B cell (primary cell): ENCODE data around the gene WNT9B. TPM values are rescaled to one million over a fixed set of nuclear protein-coding genes. Genes with fewer than 3 reads are reported as not detected.
A peak's percentile ranks its signal among the peaks of the same experiment; 100 is the strongest.
"Not testable (repeated sequence)": the region's sequence is repeated elsewhere in the genome, so short reads cannot be mapped to it uniquely, and the experiment has no call there.

ENCODE experiments used
- ATAC-seq: fragments of 200-7000 bp; cut with Tn5 transposase; one replicate; pipeline ENCODE4 v1.10.0; 2021; ENCODE audit warnings: low read depth, mild to moderate bottlenecking, moderate number of reproducible peaks, moderate library complexity
- CTCF ChIA-PET: fragments of 350-600 bp; sonication (Branson Sonifier 250); formaldehyde crosslinking; loops from one replicate; lab custom pipeline; 2021; ENCODE audit warnings: antibody characterized with exemption, inconsistent platforms; lab: Charles Lee
- POLR2A ChIA-PET: fragments of 350-600 bp; sonication (Branson Sonifier 250); formaldehyde crosslinking; loops from one replicate; lab custom pipeline; 2021; ENCODE audit warnings: antibody characterized with exemption; lab: Charles Lee
- DNase-seq: peaks from one replicate; pipeline ENCODE4 v3.0.0; 2013
- H2AFZ ChIP-seq: 2 replicates; pipeline ENCODE4 v1.6.1; 2012; ENCODE audit warnings: mild to moderate bottlenecking, low read depth, low read length; ENCODE audit not compliant: insufficient read depth, poor library complexity, severe bottlenecking
- H3K27ac ChIP-seq, 2 donors: 1 replicate in 1 of 2; 2 replicates in 1 of 2; pipeline ENCODE4 v1.5.1; 2012 to 2013; ENCODE audit warnings: low read length in 2 of 2, mild to moderate bottlenecking in 2 of 2, moderate library complexity in 1 of 2
- H3K27me3 ChIP-seq, 4 experiments: fragments of 200-600 bp in 1 of 4; sonication (generic) in 1 of 4; replicated peaks in 1 of 4; 1 replicate in 2 of 4; 2 replicates in 2 of 4; pipeline versions ENCODE4 v1.6.1 to v1.7.0; 2013 to 2016; ENCODE audit warnings: low read length in 3 of 4, mild to moderate bottlenecking in 2 of 4, mixed read lengths in 1 of 4, moderate library complexity in 1 of 4; ENCODE audit not compliant: insufficient read depth in 4 of 4, control insufficient read depth in 3 of 4; ENCODE audit errors: control extremely low read depth in 1 of 4
- H3K36me3 ChIP-seq, 2 experiments: replicated peaks in 1 of 2; 1 replicate in 1 of 2; 2 replicates in 1 of 2; pipeline versions ENCODE4 v1.6.1 to v1.7.1; 2013; ENCODE audit warnings: low read length in 1 of 2; ENCODE audit not compliant: insufficient read depth in 2 of 2, control insufficient read depth in 1 of 2; ENCODE audit errors: control extremely low read depth in 1 of 2, extremely low read depth in 1 of 2
- H3K4me1 ChIP-seq, 2 donors: fragments of 200-600 bp in 1 of 2; sonication (generic) in 1 of 2; 1 replicate in 1 of 2; 2 replicates in 1 of 2; pipeline versions ENCODE4 v1.5.1 to v1.6.1; 2013 to 2017; ENCODE audit warnings: low read length in 2 of 2; ENCODE audit not compliant: control insufficient read depth in 2 of 2, insufficient read depth in 2 of 2
- H3K4me2 ChIP-seq: replicated peaks from 2 replicates; pipeline ENCODE3; 2012; ENCODE audit warnings: mild to moderate bottlenecking, low read depth, low read length; ENCODE audit not compliant: poor library complexity, severe bottlenecking
- H3K4me3 ChIP-seq, 5 experiments: fragments of 200-600 bp in 1 of 5; sonication (generic) in 1 of 5; 1 replicate in 3 of 5; 2 replicates in 2 of 5; pipeline versions ENCODE4 v1.5.1 to v1.7.0; 2011 to 2016; ENCODE audit warnings: low read length in 4 of 5, mild to moderate bottlenecking in 4 of 5, low read depth in 2 of 5, control low read depth in 1 of 5, moderate library complexity in 1 of 5; ENCODE audit not compliant: insufficient read depth in 1 of 5; ENCODE audit errors: control extremely low read depth in 1 of 5, extremely low read depth in 1 of 5
- H3K79me2 ChIP-seq: fragments of 200-600 bp; sonication (generic); one replicate; pipeline ENCODE4 v1.6.0; 2016; ENCODE audit warnings: low read length; ENCODE audit not compliant: control insufficient read depth, insufficient read depth
- H3K9ac ChIP-seq: fragments of 200-600 bp; sonication (generic); 2 replicates; pipeline ENCODE4 v1.6.1; 2017; ENCODE audit warnings: mild to moderate bottlenecking, low read length, moderate library complexity
- H3K9me3 ChIP-seq, 3 donors: one replicate each; pipeline versions ENCODE4 v1.6.1 to v1.7.1; 2013; ENCODE audit warnings: low read length in 2 of 3; ENCODE audit not compliant: control insufficient read depth in 2 of 3, insufficient read depth in 1 of 3; ENCODE audit errors: control extremely low read depth in 1 of 3
- H4K20me1 ChIP-seq: 2 replicates; pipeline ENCODE4 v1.6.0; 2012; ENCODE audit warnings: mild to moderate bottlenecking, low read length; ENCODE audit not compliant: insufficient read depth, control insufficient read depth, poor library complexity, severe bottlenecking
- H3K27ac Mint-ChIP-seq: one replicate; pipeline ENCODE4 v1.8.0; 2021; ENCODE audit warnings: mixed read lengths
- H3K27me3 Mint-ChIP-seq: one replicate; pipeline ENCODE4 v1.8.0; 2021; ENCODE audit warnings: mixed read lengths
- H3K4me1 Mint-ChIP-seq: one replicate; pipeline ENCODE4 v1.8.0; 2021; ENCODE audit warnings: mixed read lengths
- H3K4me3 Mint-ChIP-seq: one replicate; pipeline ENCODE4 v1.8.0; 2021; ENCODE audit warnings: mixed read lengths
- H3K9me3 Mint-ChIP-seq: one replicate; pipeline ENCODE4 v1.8.0; 2022; ENCODE audit warnings: mixed read lengths; ENCODE audit not compliant: insufficient read depth
- EZH2 ChIP-seq: IDR thresholded peaks from 2 replicates; pipeline ENCODE4 v1.6.1; 2012; ENCODE audit warnings: borderline replicate concordance, low read depth, mild to moderate bottlenecking, moderate library complexity, low read length; ENCODE audit not compliant: insufficient read depth, poor library complexity, severe bottlenecking
- WGBS: methylation state at CpG from one replicate; pipeline ENCODE4 v1.1.5; 2013; ENCODE audit warnings: missing lambda C conversion rate; ENCODE audit not compliant: insufficient coverage; 5-methylcytosine and 5-hydroxymethylcytosine counted together
- intact Hi-C: fragments of 100-400 bp; cut with micrococcal nuclease; formaldehyde crosslinking; loops from one replicate; pipeline ENCODE4 v1.10.0; 2022
- polyA plus RNA-seq: library from polyadenylated mRNA; depleted of rRNA; stranded (reverse); fragments of >200 nt; gene quantifications from 2 replicates; pipeline ENCODE4 v1.2.3, GENCODE V29; 2012
- total RNA-seq, 2 donors: library from RNA; stranded (reverse); fragments of 120-200 nt in 1 of 2; gene quantifications; 1 replicate in 1 of 2; 2 replicates in 1 of 2; pipeline versions ENCODE4 v1.2.3 to v1.2.4, GENCODE V29; 2013 to 2022
- TF ChIP-seq, protein P1 (sequence below): fragments of 200-600 bp; IDR thresholded peaks from one replicate; pipeline ENCODE4 v1.8.0; 2022; ENCODE audit warnings: antibody characterized with exemption, mild to moderate bottlenecking

WNT9B gene
- total and polyA plus RNA-seq, 2 donors (not counting 1 experiment from before 2014, with no cell fraction given), result not detected

DNA sequence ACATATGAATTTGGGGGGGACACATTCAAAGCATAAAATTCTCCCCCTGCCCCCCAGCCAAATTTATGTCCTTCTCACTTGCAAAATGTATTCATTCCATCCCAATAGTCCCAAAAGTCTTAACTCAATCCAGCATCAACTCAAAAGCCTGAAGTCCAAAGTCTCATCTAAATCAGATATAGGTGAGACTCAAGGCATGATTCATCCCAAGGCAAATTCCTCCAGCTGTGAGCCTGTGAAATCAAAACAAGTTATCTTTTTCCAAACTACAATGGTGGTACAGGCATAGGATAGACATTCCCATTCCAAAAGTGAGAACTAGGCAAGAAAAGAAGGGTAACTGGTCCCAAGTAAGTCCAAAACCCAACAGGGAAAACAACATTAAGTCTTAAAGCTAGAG is 65.7 kb downstream of the WNT9B start:
- POLR2A ChIA-PET, result no interaction called here
- no peak overlapping the region for H3K27ac Mint-ChIP-seq
- Histone ChIP-seq H3K4me1 (no peaks in the 10 kb centered on the region), H3K27me3 (no peaks in the 10 kb centered on the region), H3K27ac (no peak overlapping the region), H3K9ac (no peak overlapping the region), H4K20me1 (no peaks in the 10 kb centered on the region), H3K9me3 (no peaks in the 10 kb centered on the region), H3K4me3 (no peak overlapping the region), H3K79me2 (no peaks in the 10 kb centered on the region), H3K36me3 (no peaks in the 10 kb centered on the region), H2AFZ (no peak overlapping the region), H3K4me2 (no peak overlapping the region)
- peaks cover 7% of the 10 kb centered on the region for H3K9me3 Mint-ChIP-seq
- ATAC-seq (no peak), DNase-seq (no peak)
- H3K4me1 Mint-ChIP-seq, result peaks cover 2% of the 10 kb centered on the region
- no peak overlapping the region for H3K4me3 Mint-ChIP-seq
- intact Hi-C loops, result no loop called here
- H3K27me3 Mint-ChIP-seq, result peaks cover 4% of the 10 kb centered on the region
- CTCF ChIA-PET, result no interaction called here
- TF ChIP-seq, protein P1, sequence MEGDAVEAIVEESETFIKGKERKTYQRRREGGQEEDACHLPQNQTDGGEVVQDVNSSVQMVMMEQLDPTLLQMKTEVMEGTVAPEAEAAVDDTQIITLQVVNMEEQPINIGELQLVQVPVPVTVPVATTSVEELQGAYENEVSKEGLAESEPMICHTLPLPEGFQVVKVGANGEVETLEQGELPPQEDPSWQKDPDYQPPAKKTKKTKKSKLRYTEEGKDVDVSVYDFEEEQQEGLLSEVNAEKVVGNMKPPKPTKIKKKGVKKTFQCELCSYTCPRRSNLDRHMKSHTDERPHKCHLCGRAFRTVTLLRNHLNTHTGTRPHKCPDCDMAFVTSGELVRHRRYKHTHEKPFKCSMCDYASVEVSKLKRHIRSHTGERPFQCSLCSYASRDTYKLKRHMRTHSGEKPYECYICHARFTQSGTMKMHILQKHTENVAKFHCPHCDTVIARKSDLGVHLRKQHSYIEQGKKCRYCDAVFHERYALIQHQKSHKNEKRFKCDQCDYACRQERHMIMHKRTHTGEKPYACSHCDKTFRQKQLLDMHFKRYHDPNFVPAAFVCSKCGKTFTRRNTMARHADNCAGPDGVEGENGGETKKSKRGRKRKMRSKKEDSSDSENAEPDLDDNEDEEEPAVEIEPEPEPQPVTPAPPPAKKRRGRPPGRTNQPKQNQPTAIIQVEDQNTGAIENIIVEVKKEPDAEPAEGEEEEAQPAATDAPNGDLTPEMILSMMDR, result no peak
- TF ChIP-seq EZH2, result no peak

DNA sequence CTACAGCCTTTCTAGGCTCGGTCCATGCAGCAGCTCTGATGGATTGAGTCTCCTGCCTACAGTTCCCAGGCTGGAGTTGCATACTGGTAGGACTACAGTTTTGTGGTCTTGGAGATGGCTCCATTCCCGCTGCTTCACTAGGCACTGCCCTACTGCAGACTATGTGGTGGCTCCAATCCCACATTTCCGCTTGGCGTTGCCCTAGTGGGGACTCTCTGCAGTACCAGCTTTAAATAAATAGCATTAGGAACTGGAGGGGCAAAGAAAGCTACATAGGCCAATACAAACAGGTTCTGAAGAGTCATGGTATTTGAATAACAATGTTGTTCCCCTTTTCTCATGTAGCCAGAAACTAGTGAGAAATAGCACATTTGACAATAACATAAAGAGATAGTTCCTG is 66.1 kb downstream of the WNT9B start:
- intact Hi-C loops, result no loop called here
- H3K27me3 Mint-ChIP-seq, result peaks cover 4% of the 10 kb centered on the region
- peaks cover 6% of the 10 kb centered on the region for H3K4me1 Mint-ChIP-seq
- ATAC-seq (no peak), DNase-seq (no peak)
- H3K4me2 ChIP-seq, result no peak overlapping the region
- H3K79me2 ChIP-seq, result no peaks in the 10 kb centered on the region
- no peak for TF ChIP-seq EZH2
- TF ChIP-seq, protein P1, result no peak
- no peaks in the 10 kb centered on the region for H3K4me1 ChIP-seq
- H3K27ac Mint-ChIP-seq, result no peak overlapping the region
- H3K9ac ChIP-seq, result no peak overlapping the region
- H3K27me3 ChIP-seq, result no peaks in the 10 kb centered on the region
- 80% methylated on average over 1 of the region's 4 CpGs for WGBS
- POLR2A ChIA-PET, result no interaction called here
- no peak overlapping the region for H2AFZ ChIP-seq
- no peak overlapping the region for H3K4me3 ChIP-seq
- CTCF ChIA-PET, result interaction anchor here (3.1 kb wide), 1 partner anchor 25 kb away, joined by 10 read pairs; no protein-coding TSS in a partner anchor
- no peaks in the 10 kb centered on the region for H3K9me3 ChIP-seq
- no peaks in the 10 kb centered on the region for H4K20me1 ChIP-seq
- H3K4me3 Mint-ChIP-seq, result no peak overlapping the region
- no peaks in the 10 kb centered on the region for H3K36me3 ChIP-seq
- H3K9me3 Mint-ChIP-seq, result peaks cover 7% of the 10 kb centered on the region
- no peak overlapping the region for H3K27ac ChIP-seq

DNA sequence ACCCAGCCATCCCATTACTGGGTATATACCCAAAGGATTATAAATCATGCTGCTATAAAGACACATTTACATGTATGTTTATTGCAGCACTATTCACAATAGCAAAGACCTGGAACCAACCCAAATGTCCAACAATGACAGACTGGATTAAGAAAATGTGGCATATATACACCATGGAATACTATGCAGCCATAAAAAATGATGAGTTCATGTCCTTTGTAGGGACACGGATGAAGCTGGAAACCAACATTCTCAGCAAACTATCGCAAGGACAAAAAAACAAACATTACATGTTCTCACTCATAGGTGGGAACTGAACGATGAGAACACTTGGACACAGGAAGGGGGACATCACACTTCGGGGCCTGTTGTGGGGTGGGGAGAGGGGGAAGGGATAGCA is 70.6 kb downstream of the WNT9B start:
- H3K4me3 ChIP-seq, POLR2A ChIA-PET, H3K9me3 ChIP-seq, H3K27me3 ChIP-seq, DNase-seq, CTCF ChIA-PET, H2AFZ ChIP-seq, H3K27me3 Mint-ChIP-seq, ATAC-seq, H3K9ac ChIP-seq, H3K4me2 ChIP-seq, H3K9me3 Mint-ChIP-seq, H3K36me3 ChIP-seq, H3K27ac ChIP-seq: not testable (repeated sequence)
- Histone ChIP-seq H3K4me1 (peaks cover 16% of the 10 kb centered on the region in 2 donors), H3K79me2 (peaks cover 44% of the 10 kb centered on the region), H4K20me1 (peaks cover 22% of the 10 kb centered on the region)
- intact Hi-C loops, result loop anchor here (5.0 kb wide), 1 partner anchor 400 kb away; the partner anchor contains the start of gene EFCAB13
- H3K27ac Mint-ChIP-seq, result peak overlapping the region; percentile 84
- peak overlapping the region; percentile 83 for H3K4me3 Mint-ChIP-seq
- no CpG with 5 or more reads among the region's 4 CpGs for WGBS
- H3K4me1 Mint-ChIP-seq, result peaks cover 47% of the 10 kb centered on the region
